Common myeloid progenitor, CD34-positive (primary cell): ENCODE data around the gene BRSK2.

Source experiments
- CTCF ChIA-PET: fragments of 350-600 bp; sonication (Branson Sonifier 250); formaldehyde crosslinking; loops from one replicate; lab custom pipeline; 2021; ENCODE audit warnings: antibody characterized with exemption; lab: Charles Lee
- POLR2A ChIA-PET: fragments of 350-600 bp; sonication (Branson Sonifier 250); formaldehyde crosslinking; loops from one replicate; lab custom pipeline; 2021; ENCODE audit warnings: antibody characterized with exemption; lab: Charles Lee
- DNase-seq, 3 donors: peaks; one replicate each; pipeline versions ENCODE4 v3.0.0 to v3.0.0-alpha.2; 2013
- H3K27ac ChIP-seq, 2 experiments: 1 replicate in 1 of 2; 2 replicates in 1 of 2; pipeline ENCODE4 v1.7.0; 2013; ENCODE audit warnings: inconsistent platforms in 2 of 2, low read length in 2 of 2, mild to moderate bottlenecking in 2 of 2, low read depth in 1 of 2, moderate library complexity in 1 of 2; ENCODE audit not compliant: severe bottlenecking in 2 of 2, insufficient read depth in 1 of 2, poor library complexity in 1 of 2
- H3K27me3 ChIP-seq, 5 experiments: replicated peaks in 2 of 5; 1 replicate in 3 of 5; 2 replicates in 2 of 5; pipeline versions ENCODE4 v1.6.1 to v1.7.0; 2013; ENCODE audit warnings: low read length in 4 of 5, mild to moderate bottlenecking in 2 of 5, moderate library complexity in 2 of 5, inconsistent platforms in 1 of 5; ENCODE audit not compliant: insufficient read depth in 5 of 5, control insufficient read depth in 4 of 5
- H3K36me3 ChIP-seq, 4 experiments: 1 replicate in 2 of 4; 2 replicates in 2 of 4; pipeline versions ENCODE4 v1.6.1 to v1.7.0; 2013; ENCODE audit warnings: low read length in 3 of 4, control low read depth in 1 of 4, mild to moderate bottlenecking in 1 of 4; ENCODE audit not compliant: control insufficient read depth in 4 of 4, insufficient read depth in 4 of 4
- H3K4me1 ChIP-seq, 4 experiments: 1 replicate in 3 of 4; 2 replicates in 1 of 4; pipeline versions ENCODE4 v1.6.1 to v1.7.1; 2013; ENCODE audit warnings: low read length in 3 of 4, mild to moderate bottlenecking in 3 of 4, control low read depth in 1 of 4, inconsistent platforms in 1 of 4, moderate library complexity in 1 of 4; ENCODE audit not compliant: control insufficient read depth in 4 of 4, insufficient read depth in 4 of 4; ENCODE audit errors: control extremely low read depth in 1 of 4
- H3K4me3 ChIP-seq, 7 experiments: 1 replicate in 4 of 7; 2 replicates in 3 of 7; pipeline versions ENCODE4 v1.5.1 to v1.7.0; 2013; ENCODE audit warnings: mild to moderate bottlenecking in 7 of 7, low read length in 6 of 7, moderate library complexity in 6 of 7, inconsistent platforms in 2 of 7, low read depth in 2 of 7, control low read depth in 1 of 7; ENCODE audit not compliant: insufficient read depth in 4 of 7, control insufficient read depth in 1 of 7; ENCODE audit errors: extremely low read depth in 1 of 7
- H3K9me3 ChIP-seq, 5 experiments: 1 replicate in 4 of 5; 2 replicates in 1 of 5; pipeline versions ENCODE4 v1.6.1 to v1.7.1; 2013; ENCODE audit warnings: low read length in 4 of 5, mild to moderate bottlenecking in 2 of 5, inconsistent platforms in 1 of 5, low read depth in 1 of 5, moderate library complexity in 1 of 5; ENCODE audit not compliant: control insufficient read depth in 4 of 5, insufficient read depth in 2 of 5; ENCODE audit errors: control extremely low read depth in 1 of 5
- WGBS: methylation state at CpG from one replicate; pipeline ENCODE4 v1.1.5; 2013; ENCODE audit not compliant: insufficient coverage; 5-methylcytosine and 5-hydroxymethylcytosine counted together

The BRSK2 gene

GRCh38 chr11:1480555-1481482, 91.1 kb downstream of the BRSK2 start:
- peaks cover 0 to 3% (median under 1%) of the 10 kb centered on the region in 4 experiments for H3K4me1 ChIP-seq
- 95% methylated on average over 34 of the region's 36 CpGs for WGBS
- no peak for DNase-seq
- no peak overlapping the region for H3K4me3 ChIP-seq
- no peaks in the 10 kb centered on the region for H3K27me3 ChIP-seq
- H3K36me3 ChIP-seq, result peaks cover 3 to 47% (median 23%) of the 10 kb centered on the region in 4 experiments
- ChIA-PET POLR2A (interaction anchor here (0.7 kb wide), 1 partner anchor 38 kb away, joined by 3 read pairs; no protein-coding TSS in a partner anchor), CTCF (interaction anchor here (0.6 kb wide), 1 partner anchor 42 kb away, joined by 3 read pairs; no protein-coding TSS in a partner anchor)
- H3K9me3 ChIP-seq, result no peaks in the 10 kb centered on the region
- H3K27ac ChIP-seq, result no peak overlapping the region

- Histone ChIP-seq H3K27me3 (no peaks in the 10 kb centered on the region), H3K27ac (no peak overlapping the region), H3K4me3 (no peak overlapping the region), H3K9me3 (no peaks in the 10 kb centered on the region), H3K4me1 (peaks cover 0 to 7% (median under 1%) of the 10 kb centered on the region in 4 experiments), H3K36me3 (peaks cover 3 to 45% (median 21%) of the 10 kb centered on the region in 4 experiments)
- 100% methylated on average over 1 of the region's 2 CpGs for WGBS
- ChIA-PET POLR2A (no interaction called here), CTCF (no interaction called here)
- DNase-seq, result no peak
Observed at GRCh38 chr11:1481483-1481825, 91.7 kb downstream of the BRSK2 start.

GRCh38 chr11:1481861-1482441, 92.2 kb downstream of the BRSK2 start:
- 98% methylated on average over 13 of the region's 16 CpGs for WGBS
- POLR2A ChIA-PET, result no interaction called here
- Histone ChIP-seq H3K4me1 (peaks cover 0 to 7% (median under 1%) of the 10 kb centered on the region in 4 experiments), H3K27ac (no peak overlapping the region), H3K36me3 (peaks cover 3 to 40% (median 20%) of the 10 kb centered on the region in 4 experiments), H3K27me3 (no peaks in the 10 kb centered on the region), H3K9me3 (no peaks in the 10 kb centered on the region), H3K4me3 (no peak overlapping the region)
- no peak for DNase-seq
- CTCF ChIA-PET, result interaction anchor here (1.7 kb wide), 1 partner anchor 11 kb away, joined by 4 read pairs; no protein-coding TSS in a partner anchor

- no peaks in the 10 kb centered on the region for H3K27me3 ChIP-seq
- no peak overlapping the region for H3K27ac ChIP-seq
- CTCF ChIA-PET, result interaction anchor here (1.7 kb wide), 1 partner anchor 10 kb away, joined by 4 read pairs; no protein-coding TSS in a partner anchor
- no peak for DNase-seq
- 94% methylated on average over 30 of the region's 32 CpGs for WGBS
- H3K4me3 ChIP-seq, result no peak overlapping the region
- no peaks in the 10 kb centered on the region for H3K9me3 ChIP-seq
- H3K36me3 ChIP-seq, result peaks cover 3 to 32% (median 15%) of the 10 kb centered on the region in 4 experiments
- POLR2A ChIA-PET, result no interaction called here
- peaks cover 0 to 7% (median under 1%) of the 10 kb centered on the region in 4 experiments for H3K4me1 ChIP-seq
Observed at GRCh38 chr11:1482581-1483444, 93.1 kb downstream of the BRSK2 start.

GRCh38 chr11:1483445-1483961, 93.8 kb downstream of the BRSK2 start:
- 76% methylated on average over 5 of the region's 6 CpGs for whole genome bisulfite sequencing

GRCh38 chr11:1484061-1484671, 94.4 kb downstream of the BRSK2 start:
- ChIA-PET POLR2A (no interaction called here), CTCF (no interaction called here)
- no peak overlapping the region for H3K27ac ChIP-seq
- WGBS, result 97% methylated on average over 10 of the region's 17 CpGs
- H3K4me3 ChIP-seq, result no peak overlapping the region
- DNase-seq, result no peak
- peaks cover 0 to 3% (median 0%) of the 10 kb centered on the region in 4 experiments for H3K4me1 ChIP-seq
- H3K36me3 ChIP-seq, result peaks cover 3 to 18% (median 11%) of the 10 kb centered on the region in 4 experiments
- H3K9me3 ChIP-seq, result no peaks in the 10 kb centered on the region
- no peaks in the 10 kb centered on the region for H3K27me3 ChIP-seq

More at GRCh38 chr11:1483445-1483961, 93.8 kb downstream of the BRSK2 start:
- H3K27ac ChIP-seq, result no peak overlapping the region
- H3K4me1 ChIP-seq, result peaks cover 0 to 3% (median 0%) of the 10 kb centered on the region in 4 experiments
- ChIA-PET POLR2A (no interaction called here), CTCF (interaction anchor here (1.7 kb wide), 1 partner anchor 10 kb away, joined by 4 read pairs; no protein-coding TSS in a partner anchor)
- no peaks in the 10 kb centered on the region for H3K9me3 ChIP-seq
- no peaks in the 10 kb centered on the region for H3K27me3 ChIP-seq
- H3K36me3 ChIP-seq, result peaks cover 3 to 25% (median 12%) of the 10 kb centered on the region in 4 experiments
- DNase-seq, result no peak
- no peak overlapping the region for H3K4me3 ChIP-seq
